Mesenchymal stem cell (in vitro differentiated cells and primary cell): ENCODE results near the gene PHF2.

Experiments used
- DNase-seq: peaks from one replicate; pipeline ENCODE4 v3.0.0-alpha.2; 2013
- H2AFZ ChIP-seq: one replicate; pipeline ENCODE4 v1.6.1; 2013; ENCODE audit warnings: low read depth, mild to moderate bottlenecking, control low read depth, inconsistent platforms, low read length, moderate library complexity
- H2AK5ac ChIP-seq: 2 replicates; pipeline ENCODE4 v1.6.1; 2013; ENCODE audit warnings: low read length, moderate library complexity, mild to moderate bottlenecking, inconsistent platforms; ENCODE audit not compliant: severe bottlenecking
- H2BK120ac ChIP-seq: one replicate; pipeline ENCODE4 v1.6.1; 2013; ENCODE audit warnings: low read depth, mild to moderate bottlenecking, inconsistent platforms, low read length, moderate library complexity
- H2BK12ac ChIP-seq, 2 experiments: one replicate each; pipeline ENCODE4 v1.6.1; 2013; ENCODE audit warnings: inconsistent platforms in 2 of 2, low read length in 2 of 2, mild to moderate bottlenecking in 2 of 2, moderate library complexity in 2 of 2, control low read depth in 1 of 2
- H2BK15ac ChIP-seq: one replicate; pipeline ENCODE4 v1.6.1; 2013; ENCODE audit warnings: mild to moderate bottlenecking, low read depth, inconsistent platforms; ENCODE audit not compliant: poor library complexity, severe bottlenecking
- H2BK5ac ChIP-seq: 2 replicates; pipeline ENCODE4 v1.6.1; 2013; ENCODE audit warnings: low read depth, mild to moderate bottlenecking, low read length, control low read depth, inconsistent platforms; ENCODE audit not compliant: poor library complexity, severe bottlenecking
- H3K14ac ChIP-seq, 2 experiments: one replicate each; pipeline ENCODE4 v1.6.1; 2013; ENCODE audit warnings: inconsistent platforms in 2 of 2, low read length in 2 of 2, control low read depth in 1 of 2, mild to moderate bottlenecking in 1 of 2, moderate library complexity in 1 of 2
- H3K18ac ChIP-seq, 2 experiments: one replicate each; pipeline ENCODE4 v1.6.1; 2013; ENCODE audit warnings: inconsistent platforms in 2 of 2, low read length in 2 of 2, control low read depth in 1 of 2, low read depth in 1 of 2, mild to moderate bottlenecking in 1 of 2
- H3K23ac ChIP-seq, 2 experiments: one replicate each; pipeline ENCODE4 v1.6.1; 2013; ENCODE audit warnings: inconsistent platforms in 2 of 2, low read length in 2 of 2, mild to moderate bottlenecking in 2 of 2, moderate library complexity in 2 of 2, control low read depth in 1 of 2
- H3K27ac ChIP-seq: 2 replicates; pipeline ENCODE4 v1.5.1; 2013; ENCODE audit warnings: mild to moderate bottlenecking, moderate library complexity, low read length, control low read depth, inconsistent platforms; ENCODE audit not compliant: poor library complexity, severe bottlenecking
- H3K27me3 ChIP-seq, 2 experiments: 2 replicates each; pipeline versions ENCODE4 v1.6.1 to v1.7.0; 2013; ENCODE audit warnings: low read length in 2 of 2, mild to moderate bottlenecking in 2 of 2, moderate library complexity in 2 of 2, control low read depth in 1 of 2, inconsistent platforms in 1 of 2; ENCODE audit not compliant: control insufficient read depth in 1 of 2, insufficient read depth in 1 of 2
- H3K36me3 ChIP-seq, 2 experiments: 2 replicates each; pipeline versions ENCODE4 v1.6.1 to v1.7.0; 2013; ENCODE audit warnings: low read length in 2 of 2, control low read depth in 1 of 2, inconsistent platforms in 1 of 2, low read depth in 1 of 2, mild to moderate bottlenecking in 1 of 2; ENCODE audit not compliant: insufficient read depth in 2 of 2, control insufficient read depth in 1 of 2
- H3K4ac ChIP-seq, 2 experiments: one replicate each; pipeline ENCODE4 v1.6.1; 2013; ENCODE audit warnings: inconsistent platforms in 2 of 2, low read length in 2 of 2, mild to moderate bottlenecking in 2 of 2, moderate library complexity in 2 of 2, control low read depth in 1 of 2, low read depth in 1 of 2
- H3K4me1 ChIP-seq: 2 replicates; pipeline ENCODE4 v1.6.1; 2013; ENCODE audit warnings: low read depth, low read length, control low read depth; ENCODE audit not compliant: control insufficient read depth, insufficient read depth
- H3K4me2 ChIP-seq: 2 replicates; pipeline ENCODE4 v1.6.1; 2013; ENCODE audit warnings: low read length, mild to moderate bottlenecking, inconsistent platforms; ENCODE audit not compliant: poor library complexity, severe bottlenecking
- H3K4me3 ChIP-seq, 2 experiments: 2 replicates each; pipeline versions ENCODE4 v1.5.1 to v1.7.0; 2013; ENCODE audit warnings: low read length in 2 of 2, mild to moderate bottlenecking in 2 of 2, control low read depth in 1 of 2, low read depth in 1 of 2; ENCODE audit not compliant: insufficient read depth in 1 of 2
- H3K79me1 ChIP-seq: replicated peaks from 2 replicates; pipeline ENCODE4 v1.6.1; 2013; ENCODE audit warnings: mild to moderate bottlenecking, control low read depth, low read length, inconsistent platforms; ENCODE audit not compliant: poor library complexity, severe bottlenecking
- H3K9ac ChIP-seq: 2 replicates; pipeline ENCODE4 v1.7.0; 2013; ENCODE audit warnings: mild to moderate bottlenecking, low read length, moderate library complexity
- H3K9me3 ChIP-seq: 2 replicates; pipeline ENCODE4 v1.7.0; 2013; ENCODE audit warnings: mild to moderate bottlenecking, low read length; ENCODE audit not compliant: control insufficient read depth
- H4K8ac ChIP-seq: one replicate; pipeline ENCODE4 v1.6.1; 2013; ENCODE audit warnings: inconsistent platforms, mild to moderate bottlenecking, low read length, moderate library complexity
- H4K91ac ChIP-seq: one replicate; pipeline ENCODE4 v1.6.1; 2013; ENCODE audit warnings: mild to moderate bottlenecking, low read length, inconsistent platforms
- WGBS: methylation state at CpG from one replicate; pipeline ENCODE4 v1.1.7; 2013; ENCODE audit warnings: mixed read lengths; 5-methylcytosine and 5-hydroxymethylcytosine counted together

PHF2 gene

DNA sequence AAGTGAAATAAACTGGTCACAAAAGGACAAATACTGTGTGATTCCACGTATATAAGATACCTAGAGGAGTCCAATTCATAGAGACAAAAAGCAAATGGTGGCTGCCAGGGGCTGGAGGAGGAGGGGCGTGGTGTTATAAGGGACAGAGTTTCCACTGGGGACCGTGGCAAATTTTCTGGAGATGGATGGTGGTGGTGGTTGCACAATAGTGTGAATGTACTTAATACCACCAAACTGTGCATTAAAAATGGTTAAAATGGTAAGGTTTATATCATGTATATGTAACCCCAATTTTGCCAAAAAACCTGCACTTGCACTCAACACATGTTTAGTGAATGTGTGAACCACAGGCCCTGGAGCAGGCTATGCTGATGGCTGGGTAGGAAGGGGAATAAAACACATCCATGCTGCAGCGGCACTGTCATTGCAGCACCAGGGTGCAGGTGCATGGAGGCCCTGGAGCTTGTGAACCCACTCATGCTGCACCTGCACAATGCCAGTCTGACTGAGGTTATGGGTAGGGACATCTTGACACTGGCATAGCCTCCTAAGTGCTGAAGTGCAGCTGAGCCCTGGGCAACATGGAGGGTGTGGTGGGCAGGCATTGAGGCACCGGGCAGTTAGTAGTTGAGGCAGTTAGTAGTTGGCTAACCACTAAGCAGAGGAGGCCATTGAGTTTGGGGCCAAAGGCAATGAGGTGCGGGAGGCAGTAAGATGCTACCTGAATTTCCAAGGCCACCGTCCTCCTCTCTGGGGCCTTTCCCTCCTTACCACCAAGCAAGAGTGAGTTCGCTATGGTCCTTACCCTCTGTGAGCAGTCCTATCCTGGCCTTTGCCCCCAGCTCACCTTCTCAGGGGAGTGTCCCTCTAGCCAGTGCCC, 3.5 kb upstream of the PHF2 start:
- Histone ChIP-seq H3K9ac (no peak overlapping the region), H3K36me3 (peaks cover 3 to 4% of the 10 kb centered on the region in 2 experiments), H2AK5ac (no peak overlapping the region), H3K9me3 (peaks cover 13% of the 10 kb centered on the region), H3K4me3 (no peak overlapping the region), H2BK12ac (no peak overlapping the region), H3K27ac (no peak overlapping the region), H4K91ac (no peak overlapping the region), H2BK5ac (no peak overlapping the region), H3K23ac (no peak overlapping the region), H2AFZ (no peak overlapping the region), H3K4ac (no peak overlapping the region), H3K18ac (no peak overlapping the region), H3K79me1 (peaks cover 21% of the 10 kb centered on the region), H3K4me2 (no peak overlapping the region), H3K4me1 (peaks cover 12% of the 10 kb centered on the region), H2BK15ac (no peak overlapping the region), H3K14ac (no peak overlapping the region), H3K27me3 (no peaks in the 10 kb centered on the region), H2BK120ac (no peak overlapping the region), H4K8ac (no peak overlapping the region)
- WGBS = 92% methylated on average over 8 of the region's 8 CpGs
- DNase-seq = no peak

GRCh38 chr9:93573516-93573828, 2.9 kb upstream of the PHF2 start:
- no peak overlapping the region for H3K9ac ChIP-seq
- peaks cover 17% of the 10 kb centered on the region for H3K4me1 ChIP-seq
- no peak overlapping the region for H4K91ac ChIP-seq
- H2AFZ ChIP-seq = no peak overlapping the region
- no peak overlapping the region for H2BK120ac ChIP-seq
- H3K27ac ChIP-seq = no peak overlapping the region
- H4K8ac ChIP-seq = no peak overlapping the region
- peaks cover 22% of the 10 kb centered on the region for H3K79me1 ChIP-seq
- no peak overlapping the region for H3K4me2 ChIP-seq
- DNase-seq = no peak
- peaks cover 3 to 4% of the 10 kb centered on the region in 2 experiments for H3K36me3 ChIP-seq
- no peak overlapping the region for H2AK5ac ChIP-seq
- H3K9me3 ChIP-seq = peaks cover 13% of the 10 kb centered on the region
- H2BK12ac ChIP-seq = no peak overlapping the region
- no peak overlapping the region for H3K14ac ChIP-seq
- WGBS = 100% methylated on average over 3 of the region's 3 CpGs
- no peak overlapping the region for H3K4ac ChIP-seq
- H3K27me3 ChIP-seq = no peaks in the 10 kb centered on the region
- H2BK15ac ChIP-seq = no peak overlapping the region
- no peak overlapping the region for H3K18ac ChIP-seq
- no peak overlapping the region for H3K23ac ChIP-seq
- no peak overlapping the region for H2BK5ac ChIP-seq
- H3K4me3 ChIP-seq = no peak overlapping the region

- peak overlapping the region in 1 of 2 experiments; percentile 91 for H3K4me3 ChIP-seq
- H4K91ac ChIP-seq = no peak overlapping the region
- H2AK5ac ChIP-seq = peak overlapping the region; percentile 22
- 96% methylated on average over 8 of the region's 9 CpGs for WGBS
- no peak overlapping the region for H3K4me2 ChIP-seq
- peaks cover 21% of the 10 kb centered on the region for H3K4me1 ChIP-seq
- no peaks in the 10 kb centered on the region for H3K27me3 ChIP-seq
- no peak for DNase-seq
- H3K18ac ChIP-seq = no peak overlapping the region
- H3K9ac ChIP-seq = peak overlapping the region; percentile 92
- H3K27ac ChIP-seq = no peak overlapping the region
- peak overlapping the region; percentile 47 for H4K8ac ChIP-seq
- no peak overlapping the region for H2BK15ac ChIP-seq
- H2BK12ac ChIP-seq = peak overlapping the region in 1 of 2 experiments; percentile 55
- peaks cover 3 to 4% of the 10 kb centered on the region in 2 experiments for H3K36me3 ChIP-seq
- H3K23ac ChIP-seq = no peak overlapping the region
- H2BK120ac ChIP-seq = no peak overlapping the region
- H3K14ac ChIP-seq = no peak overlapping the region
- H3K79me1 ChIP-seq = peaks cover 21% of the 10 kb centered on the region
- H2AFZ ChIP-seq = no peak overlapping the region
- no peak overlapping the region for H2BK5ac ChIP-seq
- peaks cover 13% of the 10 kb centered on the region for H3K9me3 ChIP-seq
- H3K4ac ChIP-seq = no peak overlapping the region
Observed at GRCh38 chr9:93574091-93574899, 2.1 kb upstream of the PHF2 start.
